GM12878 (cell line): ENCODE data around the gene GNAT1. TPM values are rescaled to one million over a fixed set of nuclear protein-coding genes. Genes with fewer than 3 reads are reported as not detected.

Experiments used
- ATAC-seq: fragments of 200-7000 bp; cut with Tn5 transposase; 3 replicates; pipeline ENCODE4 v1.9.1; 2020; ENCODE audit warnings: mild to moderate bottlenecking, moderate library complexity
- BruUV-seq: library from RNA; stranded (reverse); fragments of 400-500 nt; replicated peaks from 2 replicates; lab custom pipeline; 2021; lab: Mats Ljungman, UMichigan
- CTCF ChIA-PET: fragments of 300-600 bp; sonication (Branson Sonifier 250); formaldehyde crosslinking; extraction: SDS; loops from one replicate; lab custom pipeline; 2021; ENCODE audit warnings: inconsistent platforms; lab: Yijun Ruan, JAX
- POLR2A ChIA-PET: fragments of 350-600 bp; formaldehyde crosslinking; extraction: SDS; loops from one replicate; lab custom pipeline; 2021; ENCODE audit warnings: inconsistent platforms; lab: Charles Lee
- RAD21 ChIA-PET: fragments of 300-600 bp; sonication (Branson Sonifier 250); formaldehyde crosslinking; loops from one replicate; lab custom pipeline; 2023; ENCODE audit warnings: antibody characterized with exemption; ENCODE audit not compliant: unreplicated experiment; lab: Charles Lee
- SMC1A ChIA-PET: fragments of 300-600 bp; sonication (Branson Sonifier 250); formaldehyde crosslinking; loops from one replicate; lab custom pipeline; 2023; ENCODE audit not compliant: unreplicated experiment, uncharacterized antibody; lab: Charles Lee
- DNase-seq: peaks from one replicate; pipeline ENCODE4 v3.0.0-alpha.2; 2011; ENCODE audit warnings: low read depth, low spot score
- FAIRE-seq: peaks from 3 replicates; lab custom pipeline; 2011; peaks lifted over from hg19 to GRCh38; lab: Jason Lieb, UNC
- H2AFZ ChIP-seq: 2 replicates; pipeline ENCODE4 v1.6.0; 2011; ENCODE audit warnings: low read depth, low read length, control low read depth; ENCODE audit not compliant: control insufficient read depth
- H3K27ac ChIP-seq: 2 replicates; pipeline ENCODE4 v1.5.1; 2011; ENCODE audit warnings: control low read depth; ENCODE audit not compliant: control insufficient read depth, insufficient read depth
- H3K27me3 ChIP-seq, 2 experiments: replicated peaks in 1 of 2; 2 replicates each; pipeline versions ENCODE4 v1.6.0 to v1.6.1; 2011; ENCODE audit warnings: low read length in 1 of 2; ENCODE audit not compliant: control insufficient read depth in 2 of 2, insufficient read depth in 2 of 2
- H3K36me3 ChIP-seq, 2 experiments: 2 replicates each; pipeline ENCODE4 v1.5.1; 2011; ENCODE audit warnings: low read length in 1 of 2; ENCODE audit not compliant: control insufficient read depth in 2 of 2, insufficient read depth in 2 of 2
- H3K4me1 ChIP-seq: 2 replicates; pipeline ENCODE4 v1.6.1; 2011; ENCODE audit warnings: mild to moderate bottlenecking, low read length, moderate library complexity, mixed read lengths; ENCODE audit not compliant: control insufficient read depth, insufficient read depth
- H3K4me2 ChIP-seq: 2 replicates; pipeline ENCODE4 v1.6.0; 2011; ENCODE audit warnings: control low read depth; ENCODE audit not compliant: control insufficient read depth, insufficient read depth
- H3K4me3 ChIP-seq: fragments of 200-600 bp; sonication (generic); 2 replicates; pipeline ENCODE4 v1.5.1; 2016
- H3K79me2 ChIP-seq: 2 replicates; pipeline ENCODE4 v1.6.0; 2011; ENCODE audit warnings: low read length; ENCODE audit not compliant: control insufficient read depth, insufficient read depth
- H3K9ac ChIP-seq: 2 replicates; pipeline ENCODE4 v1.8.0; 2011; ENCODE audit warnings: low read length, control low read depth, mixed read lengths; ENCODE audit not compliant: control insufficient read depth, insufficient read depth
- H3K9me3 ChIP-seq: replicated peaks from 3 replicates; pipeline ENCODE4 v1.5.1; 2011; ENCODE audit warnings: mild to moderate bottlenecking, low read length; ENCODE audit not compliant: control insufficient read depth, insufficient read depth
- H4K20me1 ChIP-seq: 2 replicates; pipeline ENCODE4 v1.6.0; 2011; ENCODE audit not compliant: control insufficient read depth, insufficient read depth
- BRCA1 ChIP-seq: IDR thresholded peaks from 2 replicates; pipeline ENCODE4 v1.6.1; 2011; ENCODE audit warnings: low read depth, low read length, improper control_type of control experiment
- CHD2 ChIP-seq: IDR thresholded peaks from 2 replicates; pipeline ENCODE4 v1.6.1; 2011; ENCODE audit warnings: low read depth, low read length, improper control_type of control experiment, borderline replicate concordance
- CREM ChIP-seq: IDR thresholded peaks from 2 replicates; pipeline ENCODE4 v1.6.1; 2014; ENCODE audit warnings: antibody characterized with exemption, low read depth
- EZH2 ChIP-seq: IDR thresholded peaks from 2 replicates; pipeline ENCODE4 v1.6.1; 2012; ENCODE audit warnings: low read depth, mild to moderate bottlenecking, control low read depth, inconsistent platforms, low read length, borderline replicate concordance; ENCODE audit not compliant: control insufficient read depth
- KLF5 ChIP-seq: fragments of 450-650 bp; IDR thresholded peaks from 2 replicates; pipeline ENCODE4 v1.6.1; 2014; ENCODE audit warnings: mild to moderate bottlenecking; ENCODE audit not compliant: partially characterized antibody
- MTA2 ChIP-seq: fragments of 450-650 bp; IDR thresholded peaks from 2 replicates; pipeline ENCODE4 v1.6.1; 2016; ENCODE audit warnings: low read depth, mild to moderate bottlenecking, moderate library complexity
- NFYA ChIP-seq: IDR thresholded peaks from 2 replicates; pipeline ENCODE4 v1.6.1; 2011; ENCODE audit warnings: low read depth, mild to moderate bottlenecking, low read length, improper control_type of control experiment, borderline replicate concordance
- SIX5 ChIP-seq: IDR thresholded peaks from 2 replicates; pipeline ENCODE4 v1.6.1; 2011; ENCODE audit warnings: mild to moderate bottlenecking, low read depth, low read length, moderate library complexity; ENCODE audit not compliant: severe bottlenecking
- SMAD1 ChIP-seq: fragments of 450-650 bp; IDR thresholded peaks from 2 replicates; pipeline ENCODE4 v1.6.1; 2018; ENCODE audit warnings: mild to moderate bottlenecking, low read depth; ENCODE audit not compliant: partially characterized antibody
- SREBF1 ChIP-seq: IDR thresholded peaks from 2 replicates; pipeline ENCODE4 v1.6.1; 2012; ENCODE audit warnings: mild to moderate bottlenecking, low read length
- YY1 ChIP-seq: IDR thresholded peaks from 2 replicates; pipeline ENCODE4 v1.6.1; 2011; ENCODE audit warnings: low read depth, mild to moderate bottlenecking, low read length
- ZNF217 ChIP-seq: fragments of 450-650 bp; IDR thresholded peaks from 2 replicates; pipeline ENCODE4 v1.6.1; 2017; ENCODE audit warnings: antibody characterized with exemption, mild to moderate bottlenecking
- WGBS: methylation state at CpG from one replicate; pipeline ENCODE4 v1.1.6; 2016; ENCODE audit warnings: low lambda C conversion rate; ENCODE audit not compliant: insufficient replicate concordance, insufficient coverage; ENCODE audit errors: missing lambda C conversion rate; 5-methylcytosine and 5-hydroxymethylcytosine counted together
- in situ Hi-C: fragments of 300-500 bp; cut with MboI; formaldehyde crosslinking; loops from 9 replicates; pipeline ENCODE4 v1.14.3; 2018; ENCODE audit warnings: mixed read lengths
- intact Hi-C: fragments of 100-400 bp; cut with micrococcal nuclease; formaldehyde crosslinking; loops from one replicate; pipeline ENCODE4 v1.14.2; 2022; ENCODE audit not compliant: unreplicated experiment
- polyA plus RNA-seq, 11 experiments: library from polyadenylated mRNA; depleted of rRNA in 4 of 11; unstranded in 6 of 11; stranded (reverse) in 5 of 11; fragments of >200 nt; fragmentation: Nextera tagmentation in 4 of 11; fragmentation: Illumina TruSeq in 1 of 11; extraction: Ambion mirVana in 4 of 11; extraction: Trizol in 1 of 11; gene quantifications; 1 replicate in 1 of 11; 2 replicates in 10 of 11; pipeline versions ENCODE4 v1.2.1 to v1.2.3, GENCODE V29; 2011 to 2016; ENCODE audit warnings: inconsistent platforms in 2 of 11, missing spikeins in 2 of 11, low read depth in 1 of 11
- total RNA-seq, 4 experiments: library from RNA; depleted of rRNA in 3 of 4; stranded (reverse); fragments of >200 nt in 3 of 4; fragmentation: Illumina TruSeq in 1 of 4; extraction: Trizol in 1 of 4; gene quantifications; 2 replicates each; pipeline versions ENCODE4 v1.2.1 to v1.2.3, GENCODE V29; 2013 to 2021
- TF ChIP-seq, protein P1 (sequence below): IDR thresholded peaks from 2 replicates; pipeline ENCODE4 v1.6.1; 2012; ENCODE audit warnings: low read depth, low read length, improper control_type of control experiment
- TF ChIP-seq, protein P2 (sequence below): IDR thresholded peaks from 2 replicates; pipeline ENCODE4 v1.6.1; 2012; ENCODE audit warnings: low read depth, low read length, improper control_type of control experiment

The GNAT1 gene
- total and polyA plus RNA-seq, 10 of the 15 experiments (the other 5 are each of a cell fraction or from before 2014, with no cell fraction given): not detected

DNA sequence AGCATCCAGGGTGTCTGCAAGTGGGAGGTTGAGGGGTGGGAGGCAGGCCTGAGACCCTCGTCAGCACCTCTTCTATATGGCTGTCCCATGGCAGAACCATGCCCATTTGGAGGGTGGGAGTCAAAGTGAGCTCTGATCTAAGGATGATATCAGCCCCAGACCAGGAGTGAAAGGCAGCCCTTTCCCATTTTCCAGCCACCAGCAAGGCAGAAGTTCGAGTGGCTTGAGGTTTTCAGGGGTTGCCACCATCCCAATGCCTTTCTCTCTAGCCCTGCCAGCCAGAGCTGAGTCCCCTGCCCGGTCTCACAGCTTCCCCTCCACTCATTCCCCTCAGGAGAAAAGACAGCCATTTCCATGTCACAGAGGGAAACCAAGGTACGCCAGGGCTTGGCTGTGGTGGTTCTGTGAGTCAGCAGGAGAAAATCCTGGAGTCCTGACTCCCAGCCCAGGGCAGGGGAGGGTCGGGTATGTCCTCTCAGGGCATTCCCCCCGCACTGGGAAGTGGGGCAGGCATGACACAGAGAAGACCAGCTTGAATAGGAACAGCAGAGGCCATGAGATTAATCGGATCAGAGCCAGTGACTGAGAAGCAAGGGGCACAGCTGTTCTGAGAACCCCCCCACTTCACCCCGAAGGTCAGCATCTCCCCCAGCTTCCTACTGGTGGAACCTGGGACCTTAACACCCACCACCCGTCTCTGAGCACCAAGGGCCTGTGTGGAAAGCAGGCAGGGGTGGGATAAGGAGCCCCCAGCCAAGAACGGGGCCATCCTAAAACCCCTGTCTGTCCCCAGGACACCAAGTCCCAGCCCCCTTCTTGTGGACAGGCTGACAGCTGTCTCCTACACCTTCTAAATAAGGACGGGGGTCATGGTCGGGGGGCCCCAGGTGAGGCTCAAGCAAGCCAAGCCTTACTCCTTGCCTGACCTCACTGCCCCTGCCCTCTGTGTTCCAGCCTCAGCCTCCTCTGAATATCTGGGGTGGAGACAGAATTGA is 12.7 kb downstream of the GNAT1 start:
- intact Hi-C loops (no loop called here), in situ Hi-C loops (no loop called here)
- no TSS peak for BruUV-seq
- ChIA-PET SMC1A (interaction anchor here (1.5 kb wide), 1 partner anchor 22 kb away, joined by 3 read pairs; no protein-coding TSS in a partner anchor), RAD21 (no interaction called here), POLR2A (no interaction called here), CTCF (interaction anchor here (0.9 to 1.6 kb wide), 5 partner anchors 8 to 42 kb away, joined by 3 to 4 read pairs (median 4); partner anchors contain the start of gene GNAT1)
- Histone ChIP-seq H3K4me3 (no peak overlapping the region), H3K4me2 (no peak overlapping the region), H2AFZ (no peak overlapping the region), H3K9me3 (no peaks in the 10 kb centered on the region), H3K27ac (no peak overlapping the region), H4K20me1 (no peaks in the 10 kb centered on the region), H3K4me1 (no peaks in the 10 kb centered on the region), H3K36me3 (no peaks in the 10 kb centered on the region), H3K79me2 (no peaks in the 10 kb centered on the region), H3K27me3 (peaks cover 18 to 24% of the 10 kb centered on the region in 2 experiments), H3K9ac (no peak overlapping the region)
- TF ChIP-seq NFYA: no peak
- TF ChIP-seq EZH2: 0 out of 2 replicates have a peak, but pooled peaks have one; percentile 67
- WGBS: 13% methylated on average over 12 of the region's 12 CpGs
- no peak for ATAC-seq
- DNase-seq: no peak
- FAIRE-seq: no peak

DNA sequence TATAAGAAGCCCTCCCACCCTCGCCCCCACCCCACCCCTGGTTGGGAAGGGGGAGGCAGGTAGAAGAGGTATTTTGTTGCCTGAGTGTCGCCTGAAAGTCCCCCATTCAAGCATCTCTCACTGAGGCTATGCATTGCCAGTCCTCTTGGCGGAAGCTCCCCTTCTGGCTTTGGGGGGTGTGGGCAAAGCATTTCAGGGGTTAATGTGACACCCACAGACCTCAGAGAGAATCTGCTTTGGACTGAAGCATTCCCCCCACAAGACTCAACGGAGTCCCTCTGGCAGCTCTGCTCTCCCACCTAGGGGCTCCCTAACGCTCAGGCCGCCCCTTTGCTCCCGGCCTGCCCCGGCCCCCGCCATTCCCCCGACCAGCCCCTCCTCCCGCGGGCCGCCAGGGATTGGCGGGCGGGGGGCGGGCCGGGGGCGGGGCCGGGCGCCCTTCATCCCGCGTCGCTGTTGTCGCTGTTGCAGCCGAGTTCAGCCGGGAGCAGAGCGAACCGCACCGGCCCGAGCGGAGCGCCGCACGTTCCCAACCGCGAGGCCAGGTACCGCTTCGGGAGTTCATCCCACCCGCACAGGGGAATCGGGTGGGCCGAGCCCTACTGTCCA is 13.5 kb downstream of the GNAT1 start, which contains the start of gene SLC38A3:
Gene SLC38A3 (plus strand): TSS at position 468 of the 609 bp plus-strand sequence. CDS start 8,929 bp downstream, outside the sequence.
- Histone ChIP-seq H3K9me3 (no peaks in the 10 kb centered on the region), H3K27ac (no peak within 1 kb of the TSS), H4K20me1 (no peaks in the 10 kb centered on the region), H3K36me3 (no peaks in the 10 kb centered on the region), H3K4me1 (no peaks in the 10 kb centered on the region), H3K9ac (no peak within 1 kb of the TSS), H3K4me2 (no peak within 1 kb of the TSS), H3K79me2 (no peaks in the 10 kb centered on the region), H3K27me3 (peaks cover 18 to 24% of the 10 kb centered on the region in 2 experiments), H2AFZ (no peak within 1 kb of the TSS), H3K4me3 (no peak within 1 kb of the TSS)
- intact Hi-C loops: no loop called here
- no peak for FAIRE-seq
- ChIA-PET SMC1A (no interaction called here), RAD21 (no interaction called here), POLR2A (no interaction called here), CTCF (interaction anchor here (1.4 kb wide), 2 partner anchors 7 to 13 kb away, joined by 4 read pairs; partner anchors contain the start of gene GNAT1)
- no TSS peak for BruUV-seq
- DNase-seq: no peak
- ATAC-seq: no peak
- in situ Hi-C loops: no loop called here
- 39% methylated on average over 17 of the region's 41 CpGs for WGBS
- no peak for TF ChIP-seq KLF5
- no peak for TF ChIP-seq BRCA1
- TF ChIP-seq, protein P1, sequence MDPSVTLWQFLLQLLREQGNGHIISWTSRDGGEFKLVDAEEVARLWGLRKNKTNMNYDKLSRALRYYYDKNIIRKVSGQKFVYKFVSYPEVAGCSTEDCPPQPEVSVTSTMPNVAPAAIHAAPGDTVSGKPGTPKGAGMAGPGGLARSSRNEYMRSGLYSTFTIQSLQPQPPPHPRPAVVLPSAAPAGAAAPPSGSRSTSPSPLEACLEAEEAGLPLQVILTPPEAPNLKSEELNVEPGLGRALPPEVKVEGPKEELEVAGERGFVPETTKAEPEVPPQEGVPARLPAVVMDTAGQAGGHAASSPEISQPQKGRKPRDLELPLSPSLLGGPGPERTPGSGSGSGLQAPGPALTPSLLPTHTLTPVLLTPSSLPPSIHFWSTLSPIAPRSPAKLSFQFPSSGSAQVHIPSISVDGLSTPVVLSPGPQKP: no peak
- TF ChIP-seq NFYA: no peak
- TF ChIP-seq SMAD1: no peak
- no peak for TF ChIP-seq CREM
- TF ChIP-seq MTA2: no peak
- TF ChIP-seq SIX5: no peak
- TF ChIP-seq YY1: no peak
- TF ChIP-seq ZNF217: no peak
- no peak for TF ChIP-seq SREBF1
- TF ChIP-seq CHD2: no peak
- TF ChIP-seq, protein P2, sequence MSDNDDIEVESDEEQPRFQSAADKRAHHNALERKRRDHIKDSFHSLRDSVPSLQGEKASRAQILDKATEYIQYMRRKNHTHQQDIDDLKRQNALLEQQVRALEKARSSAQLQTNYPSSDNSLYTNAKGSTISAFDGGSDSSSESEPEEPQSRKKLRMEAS: no peak
